ENCODE data around the gene CHMP2A.
A peak's percentile ranks its signal among the peaks of the same experiment; 100 is the strongest.

Gene CHMP2A

DNA sequence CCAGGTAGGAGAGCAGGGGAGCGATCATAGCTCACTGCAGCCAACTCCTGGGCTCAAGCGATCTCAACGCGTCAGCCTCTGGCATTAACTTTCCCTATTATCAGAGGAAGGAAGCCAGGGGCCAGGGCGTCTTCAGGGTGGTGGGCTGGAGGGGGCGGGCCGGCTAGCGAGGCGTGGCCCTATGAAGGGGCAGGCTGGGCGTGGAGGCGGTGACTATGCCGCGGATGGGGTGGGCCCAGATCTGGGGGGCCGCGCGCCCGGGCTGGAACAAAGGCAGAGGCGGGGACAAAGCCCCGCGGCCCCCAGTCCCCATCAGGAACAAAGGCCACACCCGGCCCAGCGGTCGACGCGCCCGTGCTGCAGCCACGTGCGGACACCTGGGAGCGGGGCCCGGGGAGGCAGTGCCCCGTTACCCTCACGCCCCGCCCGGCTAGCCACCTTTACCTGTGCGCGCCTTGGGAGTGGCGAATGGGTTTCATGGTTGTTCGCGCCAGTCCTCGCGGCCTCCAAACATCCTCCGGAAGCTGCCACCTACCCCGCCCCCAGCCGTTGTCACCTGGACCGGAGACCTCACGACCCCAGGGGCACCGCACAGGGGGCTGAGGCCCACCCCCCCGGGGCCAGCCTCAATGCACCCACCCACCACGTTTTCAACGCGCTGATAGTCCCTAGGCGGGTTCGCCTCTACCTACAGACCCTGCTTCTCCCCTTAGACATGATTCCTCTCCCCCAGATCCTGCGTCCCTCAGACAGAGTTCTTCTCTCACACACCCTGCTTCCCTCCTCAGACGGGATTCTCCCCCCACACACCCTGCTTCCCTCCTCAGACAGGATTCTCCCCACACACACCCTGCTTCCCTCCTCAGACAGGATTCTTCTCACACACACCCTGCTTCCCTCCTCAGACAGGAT lies 16.4 kb downstream of the CHMP2A start:
- FAIRE-seq: no peak
- DNase-seq (ENCODE audit: low spot score): no peak

DNA sequence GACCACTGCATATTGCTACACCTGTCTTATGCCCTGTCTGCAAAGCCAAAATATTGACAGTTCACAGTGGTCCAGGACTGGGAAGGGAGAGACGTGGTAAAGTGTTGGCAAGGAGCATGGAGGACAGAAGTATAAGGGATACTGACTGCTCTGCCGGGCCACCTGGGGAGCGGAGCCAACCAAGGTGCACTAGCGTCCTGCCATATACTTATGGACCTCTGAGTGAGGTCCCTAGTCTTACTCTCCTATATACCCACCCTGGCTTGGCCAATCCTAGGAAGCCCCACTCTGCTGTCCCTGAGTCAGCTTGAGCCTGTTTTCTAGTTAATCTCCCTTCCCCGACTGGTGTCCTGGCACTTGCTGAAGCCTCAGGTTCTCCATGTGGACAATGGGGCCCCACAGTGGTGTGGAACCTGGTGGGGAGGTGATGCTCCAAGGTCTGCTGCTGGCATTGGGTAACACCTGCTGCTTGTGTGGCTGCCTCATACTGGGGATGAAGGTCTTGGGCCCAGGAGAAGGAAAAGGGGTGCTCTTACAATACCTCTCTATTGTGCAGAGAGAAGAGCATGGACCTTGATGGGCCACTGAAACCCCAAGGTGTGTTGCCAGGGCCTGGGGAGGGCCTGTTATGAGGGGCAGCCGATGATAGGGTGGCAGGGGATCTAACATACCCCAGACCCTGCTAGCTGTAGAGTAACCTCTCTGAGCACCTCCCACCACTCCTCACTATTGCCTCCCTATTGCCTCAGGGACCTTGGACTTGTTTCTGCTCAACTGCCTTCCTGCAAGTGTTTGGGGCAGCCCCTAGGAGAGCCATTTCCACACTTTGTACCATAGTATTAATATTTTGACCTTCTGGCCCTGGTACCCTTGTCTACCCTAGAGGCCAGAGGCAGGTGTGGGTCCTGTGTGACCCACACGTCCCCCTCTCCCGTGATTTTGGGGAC lies 17.8 kb downstream of the CHMP2A start:
- FAIRE-seq (no peak), DNase-seq (ENCODE audit: low spot score) (no peak)

DNA sequence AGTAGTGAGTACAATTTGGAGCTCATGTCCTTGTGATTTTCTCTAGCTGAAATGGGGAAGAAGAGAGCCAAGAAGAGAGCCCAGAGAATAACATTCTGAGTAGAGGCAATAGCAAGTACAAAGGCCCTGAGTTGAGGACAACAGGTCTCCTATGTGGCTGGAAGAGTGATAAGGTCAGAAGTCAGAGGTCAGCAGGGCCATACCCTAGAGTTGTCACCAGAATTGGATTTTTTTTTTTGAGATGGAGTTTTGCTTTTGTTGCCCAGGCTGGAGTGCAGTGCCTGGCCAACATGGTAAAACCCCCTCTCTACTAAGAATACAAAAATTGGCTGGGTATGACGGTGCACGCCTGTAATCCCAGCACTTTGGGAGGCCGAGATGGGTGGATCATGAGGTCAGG lies 19.0 kb downstream of the CHMP2A start:
- DNase-seq (ENCODE audit: low spot score) (no peak), FAIRE-seq (no peak)

DNA sequence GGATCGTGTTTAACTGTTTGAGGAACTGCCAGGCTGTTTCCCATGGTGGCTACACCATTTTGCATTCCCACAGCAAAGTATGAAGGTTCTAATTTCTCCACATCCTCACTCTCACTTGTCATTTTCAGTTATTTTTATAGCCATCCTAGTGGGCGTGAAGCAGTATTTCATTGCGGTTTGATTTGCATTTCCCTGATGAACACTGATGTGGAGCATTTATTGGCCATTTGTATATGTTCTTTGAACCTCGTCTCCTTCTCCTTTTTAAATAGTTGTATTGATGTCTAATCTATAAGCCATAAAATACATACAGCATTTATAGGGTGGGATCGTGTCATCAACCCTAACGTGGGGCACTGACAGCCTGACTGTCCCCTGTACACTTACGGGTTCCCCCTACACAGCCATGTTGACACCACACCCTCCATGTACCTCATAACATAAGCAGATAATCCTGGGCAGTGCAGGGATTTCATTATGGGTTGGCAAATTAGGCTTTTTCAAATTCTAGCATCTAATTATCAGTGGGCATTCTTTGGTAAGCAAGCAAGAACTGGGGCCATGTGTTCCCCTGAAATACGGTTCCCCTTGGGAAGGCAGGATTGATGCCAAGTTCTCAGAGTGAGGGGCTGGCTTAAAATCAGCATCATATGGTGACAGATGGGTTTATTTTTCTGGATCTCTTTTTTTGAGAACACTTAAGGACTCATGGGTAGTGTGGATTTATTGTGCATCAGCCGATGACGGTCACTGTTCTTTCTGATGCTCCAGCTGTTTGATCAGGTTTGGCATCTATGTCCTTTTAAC lies 23.7 kb downstream of the CHMP2A start:
- FAIRE-seq (no peak), DNase-seq (ENCODE audit: low spot score) (no peak)

DNA sequence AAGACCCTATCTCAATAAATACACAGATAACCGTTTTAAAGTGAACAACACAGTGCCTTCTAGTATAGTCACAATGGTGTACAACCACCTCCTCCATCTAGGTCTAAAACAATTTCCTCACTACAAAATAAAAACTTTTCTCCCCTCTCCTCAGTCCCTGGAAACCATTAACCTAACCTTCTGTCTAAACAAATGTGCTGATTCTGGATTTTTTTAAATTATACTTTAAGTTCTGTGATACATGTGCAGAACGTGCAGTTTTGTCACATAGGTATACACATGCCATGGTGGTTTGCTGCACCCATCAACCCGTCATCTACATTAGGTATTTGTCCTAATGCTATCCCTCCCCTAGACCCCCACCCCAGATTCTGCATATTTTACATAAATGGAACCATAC lies 25.5 kb downstream of the CHMP2A start:
- DNase-seq (ENCODE audit: low spot score) (no peak), FAIRE-seq (no peak)

DNA sequence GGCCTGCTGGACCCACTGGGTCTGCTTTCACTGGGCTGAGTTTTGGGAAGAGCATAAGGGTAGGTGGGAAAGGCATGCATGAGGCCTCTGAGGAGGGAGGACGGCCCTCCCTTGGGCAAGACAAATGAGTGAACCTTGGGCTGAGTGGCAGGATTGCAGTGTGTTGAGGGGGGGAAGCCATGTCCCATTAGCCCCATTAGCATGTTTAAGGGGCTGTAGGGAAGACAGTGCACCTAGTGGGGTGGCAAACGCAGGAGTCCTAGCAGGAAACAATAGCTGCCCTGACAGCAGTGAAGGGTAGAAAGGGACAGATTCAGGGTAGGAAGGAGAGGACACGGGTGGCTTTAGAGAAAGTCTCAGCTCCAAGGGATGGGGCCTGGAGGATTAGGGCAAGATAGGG lies 32.2 kb downstream of the CHMP2A start:
- no peak for FAIRE-seq
- no peak for DNase-seq (ENCODE audit: low spot score)

DNA sequence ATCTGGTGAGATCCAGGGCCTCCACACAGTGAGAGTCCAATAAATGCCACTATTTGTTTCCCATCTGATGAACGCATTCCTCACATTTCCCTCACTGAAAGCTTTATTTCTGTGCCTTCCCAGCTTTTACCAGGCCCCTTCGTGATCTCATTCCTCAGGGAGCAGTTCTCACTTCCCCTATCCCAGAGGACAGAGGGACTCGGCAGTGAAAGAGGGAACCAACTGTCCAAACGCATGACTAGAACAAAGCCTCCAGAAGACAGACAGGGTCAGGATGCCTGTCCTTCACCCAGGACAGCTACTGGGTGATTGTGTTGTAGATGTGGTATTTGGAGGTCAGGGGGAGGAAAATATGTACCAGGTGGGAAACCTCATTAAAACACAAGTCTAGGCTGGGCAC lies 33.3 kb downstream of the CHMP2A start:
- FAIRE-seq: no peak
- DNase-seq (ENCODE audit: low spot score): no peak

DNA sequence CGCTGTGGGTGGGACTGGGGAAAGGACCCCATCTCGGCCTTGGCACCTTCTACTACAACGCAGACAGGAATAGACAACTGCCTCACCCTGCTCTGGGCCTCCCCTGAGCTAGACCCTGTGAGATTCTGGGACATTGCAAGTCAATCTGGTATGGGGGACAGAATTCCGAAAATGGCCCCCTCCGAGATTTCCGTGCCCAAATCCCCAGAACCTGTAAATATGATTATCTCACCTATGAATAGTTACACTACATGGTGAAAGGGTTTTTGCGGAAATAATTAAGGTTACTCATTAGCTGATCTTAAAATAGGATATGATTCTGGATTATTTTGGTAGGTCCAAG lies 34.7 kb downstream of the CHMP2A start:
- DNase-seq (ENCODE audit: low spot score): no peak
- no peak for FAIRE-seq

DNA sequence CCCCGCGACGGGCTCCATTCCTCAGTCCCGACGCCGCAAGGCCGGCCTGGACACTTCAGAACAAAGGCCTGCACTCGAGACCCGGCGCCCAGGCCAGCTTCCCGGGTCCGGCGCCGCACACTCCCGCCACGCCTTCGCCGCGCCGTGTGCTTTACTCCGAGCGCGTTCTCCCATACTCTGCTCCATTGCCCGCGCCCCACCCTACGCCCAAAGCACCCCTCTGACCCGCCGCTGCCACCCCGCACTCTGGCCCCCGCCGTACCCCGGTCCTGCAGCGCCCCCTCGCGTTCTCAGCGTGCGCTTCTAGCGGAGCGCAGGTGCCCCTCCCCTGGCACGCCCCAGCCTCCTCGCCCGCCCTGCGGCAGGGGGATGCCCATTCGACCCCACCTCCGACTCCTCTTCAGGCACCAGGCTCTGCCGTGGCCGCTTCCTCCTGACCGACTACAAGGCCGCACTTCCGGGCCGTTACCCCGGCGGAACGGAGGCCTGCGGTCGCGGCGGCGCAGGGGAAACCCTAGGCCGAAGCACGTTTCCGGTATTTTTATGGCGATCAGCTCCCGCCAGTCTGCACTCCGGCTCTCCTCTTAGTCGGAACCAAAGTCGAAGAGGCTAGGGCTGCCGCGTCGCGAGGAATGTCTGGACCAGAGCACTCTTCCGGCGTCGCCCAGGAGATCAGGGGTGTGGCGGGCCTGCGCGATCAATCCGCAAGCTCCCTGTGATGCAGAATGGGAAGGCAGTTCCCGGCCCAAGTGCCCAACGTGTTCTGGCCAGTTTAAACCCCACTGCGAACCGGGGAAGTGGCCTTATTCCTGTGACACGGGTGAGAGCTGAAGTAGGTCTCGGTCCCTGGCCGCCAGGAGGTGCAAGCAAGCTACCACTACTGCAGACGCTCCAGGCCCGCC lies 35.3 kb downstream of the CHMP2A start, which contains the start of gene ZBTB45:
ZBTB45 (minus strand) TSS at position 456 of the 902 bp plus-strand sequence. CDS start 2,137 bp downstream, outside the sequence.
- DNase-seq (ENCODE audit: low spot score): peak; percentile 77
- FAIRE-seq: no peak

DNA sequence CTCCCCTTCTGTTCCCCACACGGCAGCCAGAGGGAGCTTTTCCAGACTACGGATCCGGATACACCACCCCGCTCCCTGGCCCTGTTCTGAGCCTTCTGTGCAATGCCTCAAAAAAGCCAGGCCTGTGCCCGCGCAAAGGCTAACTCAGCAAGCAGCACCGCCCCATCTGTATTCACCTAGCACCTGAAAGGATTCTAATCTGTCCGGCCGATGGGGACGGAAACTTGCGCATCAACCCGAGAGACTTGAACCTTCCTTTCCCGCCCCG lies 35.9 kb downstream of the CHMP2A start:
- DNase-seq (ENCODE audit: low spot score) (peak; percentile 64), FAIRE-seq (no peak)

DNA sequence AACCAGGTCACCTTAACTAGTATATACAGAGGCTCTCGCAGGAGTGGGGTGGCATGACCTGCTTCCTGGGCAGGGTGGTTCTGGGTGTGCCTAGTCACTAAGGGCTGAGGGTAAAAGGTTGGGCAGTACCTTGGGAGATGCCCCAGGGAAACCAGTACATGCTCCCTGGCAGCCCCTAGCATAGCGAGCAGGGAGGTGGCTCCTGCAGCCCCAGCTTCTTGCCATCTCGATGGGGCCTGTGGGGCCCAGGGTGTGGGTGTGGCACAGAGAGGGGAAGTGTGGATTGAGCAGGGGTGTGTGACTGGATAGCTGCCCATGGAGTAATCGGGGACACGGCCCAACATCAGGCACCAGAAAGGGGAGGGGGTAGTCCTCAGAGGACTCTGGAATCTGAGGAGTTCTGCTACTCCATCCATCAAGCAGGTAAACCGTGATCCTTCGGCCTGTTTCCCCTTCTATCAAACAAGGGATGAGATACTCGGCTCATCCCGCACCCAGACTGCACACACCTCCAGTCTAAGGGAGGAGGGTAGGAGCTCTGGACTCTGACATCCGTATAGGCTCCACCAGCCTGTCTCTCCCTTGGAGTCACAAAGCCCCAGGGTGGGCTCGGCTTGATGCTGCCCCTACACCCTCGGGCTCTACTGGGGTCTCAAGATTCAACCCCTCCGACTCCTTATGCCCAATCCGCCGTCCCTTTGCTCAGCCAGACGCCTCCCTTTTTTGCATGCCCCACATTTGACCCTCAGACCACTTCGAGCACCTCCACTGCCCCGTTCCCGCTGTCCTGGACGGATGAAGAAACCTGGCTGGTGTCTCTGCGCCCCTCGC lies 36.4 kb downstream of the CHMP2A start:
- DNase-seq (ENCODE audit: low spot score) (no peak), FAIRE-seq (no peak)

DNA sequence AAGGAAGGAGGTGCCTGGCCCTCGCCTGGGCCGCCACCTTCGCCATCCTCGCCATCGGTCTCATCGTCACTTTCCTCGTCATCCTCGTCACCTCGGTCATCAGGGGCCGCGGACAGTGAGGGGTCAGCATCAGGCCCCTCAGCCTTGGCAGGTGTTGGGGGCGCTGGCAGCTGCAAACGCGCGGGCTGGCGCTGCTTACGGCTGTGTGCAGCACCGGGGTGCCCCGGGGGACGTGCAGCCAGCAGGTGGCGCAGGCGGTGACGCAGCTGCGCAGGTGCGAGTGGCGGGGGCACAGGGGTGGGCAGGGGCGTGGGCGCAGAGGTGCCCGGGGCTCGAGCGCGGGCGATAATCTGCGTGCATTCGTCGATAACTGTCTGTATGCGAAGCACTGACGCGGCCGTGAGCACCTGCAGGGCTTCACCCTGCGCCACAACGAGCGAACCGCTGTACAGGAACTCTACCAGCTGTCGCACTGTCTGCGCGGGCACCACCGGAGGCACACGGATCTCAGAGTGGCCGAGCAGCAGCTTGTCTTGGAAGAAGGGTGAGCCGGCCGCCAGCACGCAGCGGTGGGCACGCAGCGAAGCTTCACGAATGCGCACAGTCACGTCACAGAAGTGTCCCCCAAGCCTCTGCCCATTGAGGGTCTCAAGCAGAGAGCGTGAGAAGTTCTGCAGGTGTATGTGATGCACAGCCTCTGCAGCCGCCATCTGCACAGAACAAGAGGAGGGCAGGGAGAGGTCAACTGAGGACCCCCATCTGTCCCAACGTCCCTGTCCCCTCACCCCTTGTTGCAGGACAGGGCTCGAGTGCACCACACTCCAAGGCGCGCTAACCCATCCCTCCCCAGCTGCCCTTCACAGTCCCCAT lies 37.7 kb downstream of the CHMP2A start:
- no peak for FAIRE-seq

DNA sequence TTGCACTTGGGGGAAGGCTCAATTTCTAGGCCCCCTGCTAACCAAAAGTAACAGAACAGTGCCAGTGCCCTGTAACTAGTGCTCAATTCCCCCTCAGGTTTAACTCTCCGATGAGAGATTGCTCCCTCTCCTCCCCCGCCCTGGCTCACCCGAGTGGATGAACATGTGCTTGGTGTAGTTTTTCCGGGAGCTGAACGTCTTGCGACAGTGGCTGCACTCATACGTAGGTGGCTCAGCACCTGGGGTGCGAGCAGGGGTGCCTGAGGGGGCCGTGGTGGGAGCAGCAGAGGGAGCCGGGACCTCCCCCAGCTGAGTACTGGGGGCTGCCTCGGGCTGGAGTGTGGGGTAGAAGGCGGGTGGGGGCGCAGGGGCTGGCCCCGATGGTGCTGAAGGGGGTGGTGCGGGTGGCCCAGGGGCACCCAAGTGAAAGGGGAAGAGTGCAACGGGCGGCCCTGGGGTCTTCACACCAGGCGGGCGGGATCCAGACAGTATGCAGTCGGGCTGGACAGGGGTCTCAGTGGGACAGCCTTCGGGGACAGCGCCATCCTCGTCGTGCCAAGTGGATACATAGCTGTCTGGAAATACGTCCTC lies 38.6 kb downstream of the CHMP2A start:
- FAIRE-seq: no peak
- no peak for DNase-seq (ENCODE audit: low spot score)

More for the DNA sequence above, 37.7 kb downstream of the CHMP2A start:
- DNase-seq (ENCODE audit: low spot score): no peak

DNA sequence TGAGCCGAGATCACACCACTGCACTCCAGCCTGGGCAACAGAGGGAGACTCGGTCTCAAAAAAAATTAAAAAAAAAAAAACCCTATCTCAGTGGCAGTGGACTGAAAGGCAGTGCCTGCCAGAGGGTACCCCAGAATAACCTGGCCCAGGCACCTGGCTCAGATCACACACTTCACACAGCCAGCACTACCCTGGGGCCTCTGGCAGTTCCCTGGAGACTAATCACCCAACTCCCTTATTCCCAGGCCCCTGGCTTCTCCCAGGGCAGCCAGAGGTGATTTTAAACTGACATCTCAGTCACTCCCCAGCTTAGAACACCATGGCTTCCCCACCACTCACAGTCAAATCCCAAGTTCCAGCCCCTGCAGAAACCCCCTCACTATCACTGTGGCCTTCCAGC lies 39.6 kb downstream of the CHMP2A start:
- FAIRE-seq: no peak

DNA sequence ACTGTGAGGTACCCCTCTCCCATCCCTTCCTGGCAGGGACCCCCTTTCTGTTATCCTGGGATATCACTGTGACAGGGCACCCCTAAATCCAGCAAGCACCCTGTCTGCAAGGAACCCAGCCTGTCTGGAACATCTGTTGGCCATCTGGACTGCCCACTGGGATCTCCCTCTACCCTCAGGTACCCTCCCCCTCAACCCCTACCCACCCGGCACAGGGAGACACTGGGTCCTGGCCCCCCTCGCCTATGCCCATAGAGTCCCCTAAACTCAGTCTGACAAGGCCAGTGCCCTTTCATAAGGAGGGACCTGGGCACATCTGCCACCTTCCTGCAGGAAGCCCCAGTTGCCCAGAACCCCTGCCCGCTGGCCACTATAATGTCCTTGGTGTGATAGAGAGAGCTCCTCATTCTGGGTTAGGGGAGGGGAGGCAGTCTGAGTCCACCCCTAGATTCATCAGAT lies 40.3 kb downstream of the CHMP2A start:
- FAIRE-seq: no peak
- DNase-seq (ENCODE audit: low spot score): no peak

More for the DNA sequence above, 39.6 kb downstream of the CHMP2A start:
- DNase-seq (ENCODE audit: low spot score): no peak

DNA sequence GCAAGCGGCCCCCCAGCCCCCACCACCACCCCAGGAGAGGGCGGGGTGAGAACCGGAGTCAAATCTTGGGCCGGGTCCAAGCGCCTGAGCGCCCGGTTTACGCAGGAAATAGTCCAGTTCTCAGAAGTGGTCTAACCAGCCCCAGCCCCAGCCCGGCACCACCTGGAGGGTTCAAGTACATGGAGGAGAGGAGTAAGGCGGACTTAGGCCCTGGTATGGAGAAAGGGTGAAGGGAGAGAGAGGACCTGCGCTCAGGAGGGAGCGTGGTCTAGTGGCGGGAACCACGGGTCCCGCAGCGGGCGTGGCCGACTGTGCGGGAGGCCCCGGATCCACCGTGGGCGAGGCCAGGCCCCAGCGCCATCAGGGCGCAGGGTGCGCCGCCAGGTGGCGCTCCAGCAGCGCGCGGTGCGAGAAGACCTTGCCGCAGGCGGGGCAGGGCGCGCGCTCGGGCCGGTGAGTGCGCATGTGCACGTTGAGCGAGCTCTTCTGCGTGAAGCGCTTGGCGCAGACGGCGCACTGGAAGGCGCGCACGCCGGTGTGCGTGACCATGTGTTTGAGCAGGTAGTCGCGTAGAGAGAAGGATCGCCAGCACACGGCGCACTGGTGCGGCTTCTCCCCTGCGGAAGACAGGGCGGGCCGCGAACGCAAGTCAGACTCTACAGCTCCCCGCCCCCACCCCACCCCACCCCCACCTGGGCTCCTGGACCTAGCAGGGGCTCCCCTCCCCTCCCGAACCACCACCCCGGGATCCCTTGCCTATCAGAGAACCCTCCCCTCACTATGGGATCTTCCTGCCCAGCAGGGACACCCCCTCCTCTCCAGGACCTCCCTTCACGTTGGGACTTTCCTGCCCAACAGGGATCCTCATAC lies 41.0 kb downstream of the CHMP2A start:
- no peak for FAIRE-seq
- no peak for DNase-seq (ENCODE audit: low spot score)

DNA sequence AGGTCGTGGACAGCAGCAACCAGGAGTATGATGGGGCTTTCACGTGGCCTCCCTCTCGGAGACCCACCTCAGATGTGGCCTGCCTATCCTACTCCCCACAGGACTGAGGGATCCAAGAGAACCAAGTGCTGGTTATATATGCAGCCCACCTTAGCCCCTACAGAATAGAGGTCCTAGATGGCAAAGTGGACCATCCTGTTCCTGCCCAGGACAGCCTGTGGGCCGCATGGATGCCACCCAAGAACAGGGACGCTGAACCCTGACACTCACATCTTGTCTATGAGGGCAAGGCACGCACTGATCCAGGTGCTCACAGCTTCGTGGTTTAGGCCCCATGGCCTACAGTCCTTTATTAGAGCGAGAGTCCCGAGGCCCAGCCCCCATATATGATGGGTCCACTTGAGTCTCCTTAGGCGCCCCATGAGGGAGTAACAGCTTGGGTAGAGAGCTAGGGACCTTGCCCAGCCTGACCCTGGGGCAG lies 41.7 kb downstream of the CHMP2A start:
- no peak for DNase-seq (ENCODE audit: low spot score)
- FAIRE-seq: no peak
